Lung (tissue), 16 donors: ENCODE results near the gene PSG5. TPM values are rescaled to one million over a fixed set of nuclear protein-coding genes. Genes with fewer than 3 reads are reported as not detected.
"Not testable (repeated sequence)": the region's sequence is repeated elsewhere in the genome, so short reads cannot be mapped to it uniquely, and the experiment has no call there.

Experiments used
- ATAC-seq: fragments of 200-7000 bp; cut with Tn5 transposase; one replicate; pipeline ENCODE4 v1.9.1; 2020; ENCODE audit warnings: moderate number of reproducible peaks; ENCODE audit not compliant: insufficient read depth, low FRiP score
- DNase-seq, 3 donors: peaks; one replicate each; pipeline ENCODE4 v3.0.0-alpha.2; 2013 to 2017
- H3K27ac ChIP-seq, 2 donors: one replicate each; pipeline ENCODE4 v1.5.1; 2013; ENCODE audit warnings: mild to moderate bottlenecking in 2 of 2, moderate library complexity in 2 of 2, control low read depth in 1 of 2, inconsistent platforms in 1 of 2, low read depth in 1 of 2, low read length in 1 of 2
- H3K27me3 ChIP-seq, 3 donors: one replicate each; pipeline ENCODE4 v1.5.1; 2013; ENCODE audit warnings: low read length in 2 of 3; ENCODE audit not compliant: control insufficient read depth in 3 of 3, insufficient read depth in 3 of 3
- H3K36me3 ChIP-seq, 4 donors: one replicate each; pipeline ENCODE4 v1.5.1; 2013; ENCODE audit warnings: low read length in 4 of 4, mild to moderate bottlenecking in 1 of 4, moderate library complexity in 1 of 4; ENCODE audit not compliant: control insufficient read depth in 4 of 4, insufficient read depth in 4 of 4
- H3K4me1 ChIP-seq, 5 donors: one replicate each; pipeline ENCODE4 v1.5.1; 2013; ENCODE audit warnings: low read length in 5 of 5, mild to moderate bottlenecking in 2 of 5, moderate library complexity in 1 of 5; ENCODE audit not compliant: control insufficient read depth in 5 of 5, insufficient read depth in 5 of 5
- H3K4me3 ChIP-seq: one replicate; pipeline ENCODE4 v1.5.1; 2013; ENCODE audit warnings: mild to moderate bottlenecking, control low read depth, moderate library complexity
- H3K9ac ChIP-seq, 2 donors: one replicate each; pipeline ENCODE4 v1.5.1; 2013; ENCODE audit warnings: low read length in 2 of 2, control low read depth in 1 of 2; ENCODE audit not compliant: insufficient read depth in 1 of 2
- H3K9me3 ChIP-seq, 4 donors: one replicate each; pipeline ENCODE4 v1.5.1; 2013; ENCODE audit warnings: low read length in 3 of 4, mild to moderate bottlenecking in 1 of 4, moderate library complexity in 1 of 4; ENCODE audit not compliant: control insufficient read depth in 4 of 4, insufficient read depth in 3 of 4
- WGBS, 2 donors: extraction: QIAGEN DNeasy Blood & Tissue Kit; methylation state at CpG; one replicate each; pipeline ENCODE4 v1.1.7; 2013; 5-methylcytosine and 5-hydroxymethylcytosine counted together
- long read RNA-seq, 5 donors: transcript quantifications; one replicate each; lab custom pipeline, GENCODE V29; 2026
- polyA plus RNA-seq, 2 donors: library from polyadenylated mRNA; stranded (reverse); fragments of 200-250 nt; gene quantifications; one replicate each; pipeline ENCODE4 v1.2.1, GENCODE V29; 2013
- total RNA-seq, 2 donors: library from RNA; depleted of rRNA in 1 of 2; stranded (reverse); fragments of >200 nt in 1 of 2; gene quantifications; one replicate each; pipeline ENCODE4 v1.2.1, GENCODE V29; 2014 to 2021
- TF ChIP-seq, protein P1 (sequence below): IDR thresholded peaks from 2 replicates; pipeline ENCODE4 v1.5.1; 2012; ENCODE audit warnings: mild to moderate bottlenecking; ENCODE audit errors: control extremely low read depth, extremely low read depth
- donor health status: control.
- donor health status: control.
- donor health status: Bipolar disorder and iron deficiency.
- donor health status: healthy.
- donor health status: DM: yes; HTN: yes; CAD: no.

PSG5 gene
- total RNA-seq, result not detected
- not detected for polyA plus RNA-seq
- long read RNA-seq, donor 1, result 0 reads
- long read RNA-seq, donor 2, result 0 reads
- long read RNA-seq, donor 3, result 0 reads
- long read RNA-seq, donor 4, result 0 reads
- long read RNA-seq, donor 5, result 0 reads

DNA sequence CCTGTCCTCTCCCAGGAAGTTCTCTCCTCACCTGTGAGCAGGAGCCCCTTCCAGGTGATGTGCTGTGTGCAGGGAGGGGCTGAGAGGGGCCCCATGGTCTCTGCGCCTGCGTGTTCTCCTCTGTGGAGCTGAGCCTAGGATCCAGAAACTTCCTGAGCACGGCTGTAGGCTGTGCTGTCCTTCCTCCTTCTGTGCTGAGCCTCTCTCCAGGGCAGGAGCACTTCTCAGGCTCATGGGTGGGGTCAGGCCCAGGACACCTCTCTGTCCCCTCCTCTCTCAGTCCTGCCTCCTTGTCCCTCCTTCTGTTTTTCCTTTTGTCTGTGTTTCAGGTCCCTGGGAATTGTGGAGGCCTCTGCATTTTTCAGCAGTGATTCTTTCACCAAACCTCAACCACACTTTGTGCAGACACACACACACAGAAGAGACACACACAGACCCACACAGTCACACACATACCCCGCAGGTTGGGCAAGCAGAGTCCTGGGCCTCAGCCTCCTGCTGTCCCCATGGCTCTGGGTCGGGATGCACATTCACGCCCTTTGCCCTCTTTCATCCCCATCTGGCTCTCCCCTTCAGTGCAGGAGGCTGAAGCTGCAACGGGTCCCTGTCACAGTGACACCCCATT is at the start of gene PSG5:
Gene PSG5, minus strand, starts transcription at position 226 of the 625 bp plus-strand sequence. Its CDS starts 131 bp downstream, at position 95.
- not testable (repeated sequence) for H3K9ac ChIP-seq, H3K4me1 ChIP-seq, DNase-seq, H3K4me3 ChIP-seq, ATAC-seq, H3K9me3 ChIP-seq, H3K36me3 ChIP-seq, H3K27ac ChIP-seq, H3K27me3 ChIP-seq
- WGBS, 2 donors, result 72 to 74% methylated on average over 7 of the region's 7 CpGs

DNA sequence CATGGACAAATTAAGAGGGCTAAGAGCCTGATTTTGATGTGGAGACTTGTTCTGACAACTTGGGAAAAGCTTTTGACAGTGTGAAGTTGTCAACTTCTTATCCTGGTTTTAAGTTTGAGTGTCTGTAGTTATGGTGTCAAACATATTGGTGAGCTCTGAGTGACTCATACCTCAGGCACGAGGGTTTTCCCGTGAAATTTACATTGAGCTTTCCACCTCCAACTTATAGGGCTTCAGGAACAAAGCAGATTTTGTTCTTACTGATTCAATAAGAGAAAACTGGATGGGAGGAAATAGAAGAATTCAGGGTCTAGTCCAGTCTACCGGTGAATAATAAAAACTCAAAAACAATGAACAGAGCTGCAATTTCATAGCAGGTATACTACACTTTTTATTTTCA is 49.4 kb upstream of the PSG5 start:
- not testable (repeated sequence) for H3K27ac ChIP-seq, H3K4me1 ChIP-seq, H3K9ac ChIP-seq, H3K36me3 ChIP-seq, H3K9me3 ChIP-seq, ATAC-seq, DNase-seq, H3K27me3 ChIP-seq, H3K4me3 ChIP-seq
- 66 to 74% methylated on average over 3 of the region's 3 CpGs for WGBS, 2 donors

GRCh38 chr19:43229315-43229714 is 43.0 kb upstream of the PSG5 start:
- Histone ChIP-seq H3K27ac (no peak overlapping the region), H3K9ac (no peak overlapping the region), H3K9me3 (peaks cover 0 to 15% (median 13%) of the 10 kb centered on the region in 4 donors), H3K27me3 (no peaks in the 10 kb centered on the region), H3K4me3 (no peak overlapping the region), H3K4me1 (no peaks in the 10 kb centered on the region), H3K36me3 (no peaks in the 10 kb centered on the region)
- TF ChIP-seq, protein P1, sequence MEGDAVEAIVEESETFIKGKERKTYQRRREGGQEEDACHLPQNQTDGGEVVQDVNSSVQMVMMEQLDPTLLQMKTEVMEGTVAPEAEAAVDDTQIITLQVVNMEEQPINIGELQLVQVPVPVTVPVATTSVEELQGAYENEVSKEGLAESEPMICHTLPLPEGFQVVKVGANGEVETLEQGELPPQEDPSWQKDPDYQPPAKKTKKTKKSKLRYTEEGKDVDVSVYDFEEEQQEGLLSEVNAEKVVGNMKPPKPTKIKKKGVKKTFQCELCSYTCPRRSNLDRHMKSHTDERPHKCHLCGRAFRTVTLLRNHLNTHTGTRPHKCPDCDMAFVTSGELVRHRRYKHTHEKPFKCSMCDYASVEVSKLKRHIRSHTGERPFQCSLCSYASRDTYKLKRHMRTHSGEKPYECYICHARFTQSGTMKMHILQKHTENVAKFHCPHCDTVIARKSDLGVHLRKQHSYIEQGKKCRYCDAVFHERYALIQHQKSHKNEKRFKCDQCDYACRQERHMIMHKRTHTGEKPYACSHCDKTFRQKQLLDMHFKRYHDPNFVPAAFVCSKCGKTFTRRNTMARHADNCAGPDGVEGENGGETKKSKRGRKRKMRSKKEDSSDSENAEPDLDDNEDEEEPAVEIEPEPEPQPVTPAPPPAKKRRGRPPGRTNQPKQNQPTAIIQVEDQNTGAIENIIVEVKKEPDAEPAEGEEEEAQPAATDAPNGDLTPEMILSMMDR, result no peak
- DNase-seq (no peak), ATAC-seq (no peak)
- WGBS, 2 donors, result 69 to 85% methylated on average over 2 of the region's 2 CpGs

GRCh38 chr19:43228730-43229129 is 42.4 kb upstream of the PSG5 start:
- 75% methylated on average over 2 of the region's 2 CpGs for WGBS, 2 donors
- peaks cover 0 to 15% (median 13%) of the 10 kb centered on the region in 4 donors for H3K9me3 ChIP-seq
- peak in 2 of 3 donors; percentile 4 to 6 for DNase-seq

GRCh38 chr19:43226986-43227385 is 40.6 kb upstream of the PSG5 start:
- not testable (repeated sequence) for H3K4me1 ChIP-seq, DNase-seq, H3K4me3 ChIP-seq, ATAC-seq, H3K27me3 ChIP-seq, H3K9ac ChIP-seq, H3K27ac ChIP-seq, H3K36me3 ChIP-seq
- 85 to 95% methylated on average over 1 of the region's 1 CpG for WGBS, 2 donors
- peaks cover 0 to 18% (median 13%) of the 10 kb centered on the region in 4 donors for H3K9me3 ChIP-seq

More at GRCh38 chr19:43228730-43229129, 42.4 kb upstream of the PSG5 start:
- H3K9ac ChIP-seq, H3K4me1 ChIP-seq, H3K27ac ChIP-seq, H3K27me3 ChIP-seq, H3K36me3 ChIP-seq, H3K4me3 ChIP-seq, ATAC-seq: not testable (repeated sequence)
